HS-27A (cell line): ENCODE data around the gene TTC33.
A peak's percentile ranks its signal among the peaks of the same experiment; 100 is the strongest.
"Not testable (repeated sequence)": the region's sequence is repeated elsewhere in the genome, so short reads cannot be mapped to it uniquely, and the experiment has no call there.

ENCODE experiments used
- DNase-seq: peaks from one replicate; pipeline ENCODE4 v3.0.0-alpha.2; 2012; ENCODE audit warnings: low read depth, missing footprints

TTC33 gene

GRCh38 chr5:40571729-40572128 is 184.0 kb downstream of the TTC33 start:
- no peak for DNase-seq

- peak; percentile 51 for DNase-seq
Measured at GRCh38 chr5:40570408-40571129, 185.2 kb downstream of the TTC33 start.

- DNase-seq, result no peak
Measured at GRCh38 chr5:40569546-40570270, 186.1 kb downstream of the TTC33 start.

GRCh38 chr5:40568548-40568947 is 187.2 kb downstream of the TTC33 start:
- DNase-seq, result no peak

- not testable (repeated sequence) for DNase-seq
Measured at GRCh38 chr5:40563173-40563572, 192.6 kb downstream of the TTC33 start.

- no peak for DNase-seq
Measured at GRCh38 chr5:40560474-40561110, 195.2 kb downstream of the TTC33 start.

GRCh38 chr5:40559306-40559705 is 196.5 kb downstream of the TTC33 start:
- DNase-seq, result no peak

GRCh38 chr5:40557501-40557900 is 198.3 kb downstream of the TTC33 start:
- no peak for DNase-seq

- no peak for DNase-seq
Measured at GRCh38 chr5:40556811-40557210, 198.9 kb downstream of the TTC33 start.

GRCh38 chr5:40555886-40556285 is 199.9 kb downstream of the TTC33 start:
- DNase-seq, result no peak

- no peak for DNase-seq
Measured at GRCh38 chr5:40554813-40555212, 200.9 kb downstream of the TTC33 start.

- no peak for DNase-seq
Measured at GRCh38 chr5:40554054-40554453, 201.7 kb downstream of the TTC33 start.

GRCh38 chr5:40552981-40553380 is 202.8 kb downstream of the TTC33 start:
- DNase-seq, result no peak

GRCh38 chr5:40551496-40552491 is 204.0 kb downstream of the TTC33 start:
- peak; percentile 96 for DNase-seq

GRCh38 chr5:40550481-40550880 is 205.3 kb downstream of the TTC33 start:
- no peak for DNase-seq

- no peak for DNase-seq
Measured at GRCh38 chr5:40549616-40550015, 206.1 kb downstream of the TTC33 start.

GRCh38 chr5:40547994-40548575 is 207.7 kb downstream of the TTC33 start:
- no peak for DNase-seq

- DNase-seq, result no peak
Measured at GRCh38 chr5:40547557-40547956, 208.2 kb downstream of the TTC33 start.

GRCh38 chr5:40540301-40540700 is 215.5 kb downstream of the TTC33 start:
- DNase-seq, result no peak

- DNase-seq, result no peak
Measured at GRCh38 chr5:40524677-40525076, 231.1 kb downstream of the TTC33 start.

GRCh38 chr5:40521925-40522324 is 233.8 kb downstream of the TTC33 start:
- no peak for DNase-seq
